ENCODE measurements around the gene PSD.

The PSD gene

GRCh38 chr10:102420181-102420713, 1.7 kb upstream of the PSD start:
- DNase-seq (ENCODE audit: low read depth, low spot score), result no peak

GRCh38 chr10:102419269-102420180, 940 bp upstream of the PSD start:
- no peak for DNase-seq (ENCODE audit: low read depth, low spot score)

GRCh38 chr10:102416695-102417094, 1.9 kb downstream of the PSD start:
- DNase-seq (ENCODE audit: low read depth, low spot score), result no peak

- no peak for DNase-seq (ENCODE audit: low read depth, low spot score)
Observed at GRCh38 chr10:102416283-102416682, 2.3 kb downstream of the PSD start.

- no peak for DNase-seq (ENCODE audit: low read depth, low spot score)
Observed at GRCh38 chr10:102414749-102415148, 3.8 kb downstream of the PSD start.

- no peak for DNase-seq (ENCODE audit: low read depth, low spot score)
Observed at GRCh38 chr10:102413806-102414561, 4.6 kb downstream of the PSD start.

- DNase-seq (ENCODE audit: low read depth, low spot score), result no peak
Observed at GRCh38 chr10:102413053-102413705, 5.4 kb downstream of the PSD start.

GRCh38 chr10:102412293-102412692, 6.3 kb downstream of the PSD start:
- no peak for DNase-seq (ENCODE audit: low read depth, low spot score)

- DNase-seq (ENCODE audit: low read depth, low spot score), result no peak
Observed at GRCh38 chr10:102411341-102412255, 7.0 kb downstream of the PSD start.

GRCh38 chr10:102410429-102411073, 8.0 kb downstream of the PSD start:
- DNase-seq (ENCODE audit: low read depth, low spot score), result peak; percentile 29

- DNase-seq (ENCODE audit: low read depth, low spot score), result no peak
Observed at GRCh38 chr10:102409604-102410428, 8.8 kb downstream of the PSD start.

GRCh38 chr10:102408728-102409603, 9.6 kb downstream of the PSD start:
- DNase-seq (ENCODE audit: low read depth, low spot score), result peak; percentile 68

GRCh38 chr10:102408131-102408727, 10.4 kb downstream of the PSD start:
- no peak for DNase-seq (ENCODE audit: low read depth, low spot score)

GRCh38 chr10:102407425-102408130, 11.0 kb downstream of the PSD start:
- no peak for DNase-seq (ENCODE audit: low read depth, low spot score)

GRCh38 chr10:102406815-102407214, 11.8 kb downstream of the PSD start:
- DNase-seq (ENCODE audit: low read depth, low spot score), result no peak

- no peak for DNase-seq (ENCODE audit: low read depth, low spot score)
Observed at GRCh38 chr10:102405632-102406031, 13.0 kb downstream of the PSD start.

GRCh38 chr10:102405108-102405571, 13.4 kb downstream of the PSD start:
- no peak for DNase-seq (ENCODE audit: low read depth, low spot score)

Measured in activated naive CD8-positive, alpha-beta T cell treated with anti-CD3 and anti-CD28 coated beads, Interleukin-2, amount 50 U/mL, for 16 hours (primary cell).